Gastrocnemius medialis (tissue), 4 donors: ENCODE data around the gene CASP3.
A peak's percentile ranks its signal among the peaks of the same experiment; 100 is the strongest.

ENCODE experiments used
- POLR2A ChIP-seq, 2 donors: fragments of 450-650 bp; IDR thresholded peaks; one replicate each; pipeline ENCODE4 v1.6.1; 2017; ENCODE audit warnings: antibody characterized with exemption in 2 of 2, mild to moderate bottlenecking in 2 of 2, moderate library complexity in 2 of 2
- TF ChIP-seq, protein P1 (sequence below), 5 experiments: fragments of 450-650 bp in 3 of 5; fragments of 200-600 bp in 2 of 5; sonication (generic) in 2 of 5; IDR thresholded peaks in 4 of 5; conservative IDR thresholded peaks in 1 of 5; 1 replicate in 4 of 5; 2 replicates in 1 of 5; pipeline ENCODE4 v1.5.1; 2016 to 2019; ENCODE audit warnings: antibody characterized with exemption in 5 of 5, mild to moderate bottlenecking in 3 of 5, moderate library complexity in 3 of 5

DNA sequence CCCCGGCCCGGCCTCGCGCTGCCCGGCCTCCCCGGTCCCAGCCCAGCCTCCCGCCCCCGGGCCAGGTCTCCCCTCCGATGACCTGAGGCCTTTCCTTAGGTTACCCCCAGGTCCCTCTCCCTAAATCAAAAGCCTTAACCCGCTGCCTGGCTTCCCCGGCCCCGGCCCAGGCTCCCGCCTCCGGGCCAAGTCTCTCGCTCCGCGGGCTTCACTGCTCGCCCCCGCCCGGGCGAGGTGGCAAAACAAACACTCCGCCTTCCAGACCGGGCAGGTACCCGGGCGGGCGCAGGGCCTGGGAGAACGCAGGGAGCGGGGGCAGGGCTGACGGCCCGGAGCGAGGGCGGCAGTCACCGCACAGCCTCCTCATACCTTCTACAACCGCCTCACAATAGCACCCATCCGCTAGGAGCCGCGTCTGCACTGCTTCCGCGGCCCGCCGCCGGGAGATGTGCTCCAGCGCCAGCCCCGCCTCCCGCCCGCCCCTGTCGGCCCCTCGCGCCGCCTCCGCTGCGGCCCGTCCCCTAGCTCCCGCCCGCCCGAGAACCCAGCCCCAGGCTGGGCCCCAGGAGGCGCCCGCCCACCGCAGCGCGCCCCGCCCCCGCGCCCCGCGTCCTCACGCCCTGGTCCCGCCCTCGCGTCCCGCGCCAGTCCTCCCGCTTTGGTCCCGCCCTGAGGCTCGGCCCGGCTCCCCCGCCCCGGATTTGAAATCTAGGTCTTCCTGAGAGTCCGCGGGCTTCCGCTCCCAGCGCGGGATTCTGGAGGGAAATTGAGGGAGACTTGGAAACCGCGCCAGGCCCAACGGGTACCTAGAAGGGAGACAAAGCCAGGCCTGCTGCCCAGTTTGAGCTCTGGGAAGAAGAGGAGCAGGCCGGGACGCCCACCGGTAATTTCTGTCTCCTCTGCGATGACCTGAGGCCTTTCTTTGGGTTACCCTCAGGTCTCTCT, at the start of gene CASP3, which contains the start of gene PRIMPOL:
- TF ChIP-seq, protein P1, sequence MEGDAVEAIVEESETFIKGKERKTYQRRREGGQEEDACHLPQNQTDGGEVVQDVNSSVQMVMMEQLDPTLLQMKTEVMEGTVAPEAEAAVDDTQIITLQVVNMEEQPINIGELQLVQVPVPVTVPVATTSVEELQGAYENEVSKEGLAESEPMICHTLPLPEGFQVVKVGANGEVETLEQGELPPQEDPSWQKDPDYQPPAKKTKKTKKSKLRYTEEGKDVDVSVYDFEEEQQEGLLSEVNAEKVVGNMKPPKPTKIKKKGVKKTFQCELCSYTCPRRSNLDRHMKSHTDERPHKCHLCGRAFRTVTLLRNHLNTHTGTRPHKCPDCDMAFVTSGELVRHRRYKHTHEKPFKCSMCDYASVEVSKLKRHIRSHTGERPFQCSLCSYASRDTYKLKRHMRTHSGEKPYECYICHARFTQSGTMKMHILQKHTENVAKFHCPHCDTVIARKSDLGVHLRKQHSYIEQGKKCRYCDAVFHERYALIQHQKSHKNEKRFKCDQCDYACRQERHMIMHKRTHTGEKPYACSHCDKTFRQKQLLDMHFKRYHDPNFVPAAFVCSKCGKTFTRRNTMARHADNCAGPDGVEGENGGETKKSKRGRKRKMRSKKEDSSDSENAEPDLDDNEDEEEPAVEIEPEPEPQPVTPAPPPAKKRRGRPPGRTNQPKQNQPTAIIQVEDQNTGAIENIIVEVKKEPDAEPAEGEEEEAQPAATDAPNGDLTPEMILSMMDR (IDR thresholded peaks at IDR 0.05 in 4 of 5, conservative IDR thresholded peaks at IDR 0.05 in 1 of 5), result peak in 2 of 5 experiments; percentile 29 to 45
- peak; percentile 86 to 92 for TF ChIP-seq POLR2A (IDR thresholded peaks at IDR 0.05)
